ENCODE measurements around the gene VSNL1.

The VSNL1 gene

GRCh38 chr2:17690776-17691175, 150.3 kb downstream of the VSNL1 start:
- DNase-seq (ENCODE audit: low read depth in 2 of 2): no peak
